Middle frontal gyrus (tissue), 1 donor: ENCODE results near the gene JADE2.
"Not testable (repeated sequence)": the region's sequence is repeated elsewhere in the genome, so short reads cannot be mapped to it uniquely, and the experiment has no call there.

Experiments
- DNase-seq: peaks from one replicate; pipeline ENCODE4 v3.0.0-alpha.2; 2015; ENCODE audit warnings: low spot score; ENCODE audit errors: extremely low spot score

Gene JADE2

GRCh38 chr5:134507452-134507851, 18.0 kb upstream of the JADE2 start:
- DNase-seq: no peak

DNA sequence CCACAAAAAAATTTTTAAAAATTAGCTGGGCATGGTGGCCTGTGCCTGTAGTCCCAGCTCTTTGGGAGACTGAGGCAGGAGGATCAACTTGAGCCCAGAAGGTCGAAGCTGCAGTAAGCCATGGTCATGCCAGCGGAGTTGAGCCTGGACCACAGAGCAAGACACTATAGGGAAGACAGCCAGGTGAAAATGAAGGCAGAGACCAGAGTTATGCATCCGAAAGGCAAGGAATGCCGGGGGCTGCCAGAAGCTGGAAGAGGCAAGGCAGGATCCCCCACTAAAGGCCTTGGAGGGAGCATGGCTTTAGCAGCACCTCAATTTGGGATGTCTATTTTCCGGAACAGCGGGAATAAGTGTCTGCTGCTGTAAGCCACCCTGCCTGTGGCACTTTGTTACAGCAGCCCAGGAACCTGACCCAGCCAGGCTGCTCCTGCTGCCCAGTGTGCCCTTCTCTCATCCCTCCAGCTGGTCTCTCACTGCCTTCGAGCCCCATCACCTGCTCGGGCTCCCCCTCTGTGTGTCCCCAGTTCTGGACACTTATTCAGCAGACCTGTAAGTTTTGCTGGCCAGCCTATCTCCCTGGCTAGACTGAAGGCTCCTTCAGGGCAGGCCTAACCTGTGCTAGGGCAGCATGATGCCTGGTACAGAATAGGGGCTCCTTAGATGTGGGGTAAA, 16.8 kb upstream of the JADE2 start:
- no peak for DNase-seq

DNA sequence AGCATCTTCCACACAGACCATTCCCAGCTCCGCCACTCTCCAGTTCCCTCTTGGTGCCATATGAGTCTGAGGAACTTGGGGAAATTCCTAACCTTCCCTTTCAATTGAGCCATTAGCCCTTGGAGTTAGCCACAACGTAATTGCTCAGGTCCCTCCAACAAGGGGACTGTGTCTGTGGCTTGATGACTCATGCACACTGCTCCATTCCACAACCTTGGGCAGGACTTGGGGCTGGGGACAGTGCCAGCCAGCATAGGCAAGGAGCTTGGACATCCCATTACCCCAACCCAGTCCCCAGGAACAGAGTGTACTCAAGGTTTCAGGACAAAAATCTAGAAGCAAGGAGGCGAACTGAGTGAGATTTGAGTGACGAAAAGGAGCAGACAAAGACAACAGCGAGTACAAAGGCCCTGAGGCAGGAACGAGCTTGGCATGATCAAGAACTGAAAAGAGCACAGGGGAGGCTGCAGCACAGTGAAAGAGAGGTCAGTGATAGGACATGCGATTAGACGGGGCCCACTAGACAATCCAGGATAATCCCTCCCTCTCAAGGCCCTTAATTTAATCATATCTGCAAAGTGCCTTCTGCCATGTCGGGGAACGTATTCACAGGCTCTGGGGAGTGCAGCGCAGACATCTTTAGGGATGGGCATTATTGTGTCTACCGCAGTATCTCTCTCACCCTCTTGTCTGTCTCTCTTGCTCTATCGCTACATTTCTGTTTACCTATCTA, 16.0 kb upstream of the JADE2 start:
- DNase-seq: no peak

DNA sequence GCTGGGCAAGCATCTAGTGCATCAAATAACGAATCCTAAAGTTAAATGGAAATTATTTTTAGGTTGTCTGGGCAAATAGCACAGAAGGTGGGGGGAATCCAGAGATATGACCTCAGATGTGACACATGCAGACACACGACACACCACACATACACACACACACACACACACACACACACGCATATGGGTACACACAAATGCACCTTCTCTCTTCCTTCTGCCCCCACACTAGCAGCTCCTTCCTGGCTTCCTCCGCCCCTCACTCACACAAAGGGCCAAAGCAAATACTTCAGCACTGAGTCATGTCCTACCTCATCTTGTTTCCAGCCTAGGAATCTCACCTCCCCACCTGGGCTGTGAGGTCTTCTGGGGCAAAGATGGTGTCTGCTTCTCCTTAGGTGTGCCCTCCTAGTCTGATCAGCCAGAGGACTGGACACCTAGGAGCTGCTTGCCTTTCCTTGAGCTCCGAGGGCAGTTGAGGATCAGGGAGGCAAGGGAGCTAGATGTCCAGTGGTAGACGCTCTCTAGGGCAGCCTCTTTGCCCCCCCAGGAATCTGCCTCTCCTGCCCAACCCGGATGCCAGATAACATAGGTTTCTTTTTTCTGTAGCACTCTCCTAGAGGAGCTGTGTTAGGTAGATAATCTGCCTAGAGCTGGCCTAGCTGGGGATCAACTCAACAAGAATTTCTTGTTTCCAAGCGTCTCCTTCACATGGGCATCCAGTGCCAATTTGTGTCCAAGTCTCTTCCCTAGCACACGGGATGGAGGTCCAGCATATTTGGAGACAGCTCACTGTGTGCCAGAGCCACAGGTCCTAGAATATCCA, 14.3 kb upstream of the JADE2 start:
- no peak for DNase-seq

DNA sequence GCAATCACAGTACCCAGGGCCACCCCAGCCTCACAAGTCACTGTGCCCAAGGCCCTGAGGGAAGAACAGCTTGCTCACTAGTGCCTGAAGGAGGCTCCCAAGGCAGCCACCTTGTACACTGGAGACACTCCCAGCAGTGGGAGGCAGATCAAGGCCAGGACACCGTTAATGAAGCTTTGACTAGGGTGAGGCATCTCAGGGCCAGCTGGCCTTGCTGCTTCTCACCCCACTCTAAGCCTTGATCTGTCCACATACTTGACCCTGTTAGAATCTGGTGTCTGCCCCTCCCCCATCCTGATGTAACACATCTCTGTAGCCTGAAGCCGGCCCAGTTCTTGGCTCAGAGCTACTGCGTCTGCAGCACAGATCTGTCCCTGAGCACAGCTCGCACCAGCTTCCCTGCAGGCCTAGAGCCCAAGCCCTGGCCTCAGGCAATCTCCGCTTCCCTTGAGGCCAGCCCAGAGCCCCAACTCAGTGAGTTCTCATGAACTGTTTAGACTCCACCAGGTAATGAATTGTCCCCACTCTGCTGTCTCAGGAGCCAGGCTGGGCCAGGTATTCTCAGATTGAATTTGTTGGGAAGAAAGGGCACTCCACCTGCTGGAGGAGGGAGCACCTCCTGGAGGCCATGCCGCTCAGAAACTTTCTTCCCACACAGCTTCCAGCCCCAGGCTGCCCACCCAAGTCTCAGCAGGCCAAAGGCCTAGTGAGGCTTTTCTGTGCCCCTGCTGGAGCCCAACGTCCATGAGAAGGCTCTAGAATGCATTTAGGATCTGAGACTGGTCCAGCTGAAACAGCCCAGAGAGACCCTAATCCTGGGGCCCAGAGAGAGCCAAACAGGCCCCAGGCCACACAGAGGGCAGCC, 13.4 kb upstream of the JADE2 start:
- no peak for DNase-seq

DNA sequence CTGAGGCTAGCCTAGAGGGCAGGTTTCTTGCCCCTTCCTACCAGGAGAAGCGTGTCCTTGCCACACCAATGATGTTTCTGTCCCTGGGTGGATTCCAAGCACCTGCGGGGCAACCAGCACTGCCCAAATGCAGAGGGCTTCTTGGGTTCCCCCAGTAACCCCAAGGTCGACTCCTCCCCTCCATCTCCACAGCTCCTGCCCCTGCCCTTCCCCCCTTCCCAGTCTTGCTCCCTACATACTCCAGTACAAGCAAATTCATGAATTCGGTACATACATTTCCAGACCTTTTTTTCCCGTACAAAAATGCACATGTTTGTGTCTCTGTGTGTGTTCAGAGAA, 12.8 kb upstream of the JADE2 start:
- no peak for DNase-seq

DNA sequence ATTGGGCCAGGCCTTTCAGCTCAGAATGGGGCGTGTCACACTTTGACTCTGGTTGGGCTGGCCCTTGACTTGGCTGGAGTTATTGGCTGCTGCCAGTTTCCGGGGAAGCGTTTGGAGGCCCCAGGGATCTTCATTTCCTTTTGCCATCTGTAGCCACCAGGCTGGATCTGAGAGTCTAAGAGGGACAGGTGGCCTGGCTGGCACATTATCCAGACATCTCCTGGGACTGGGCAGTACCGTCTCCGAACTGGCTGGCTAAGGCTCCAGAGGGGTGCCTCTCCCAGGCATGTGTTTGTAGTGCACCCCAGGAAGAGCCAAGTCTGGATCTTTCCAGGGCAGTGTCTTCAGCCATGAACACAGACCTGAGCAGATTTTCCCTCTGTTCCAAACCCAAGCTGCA, 9.7 kb upstream of the JADE2 start:
- no peak for DNase-seq

GRCh38 chr5:134516984-134517383, 8.5 kb upstream of the JADE2 start:
- not testable (repeated sequence) for DNase-seq

DNA sequence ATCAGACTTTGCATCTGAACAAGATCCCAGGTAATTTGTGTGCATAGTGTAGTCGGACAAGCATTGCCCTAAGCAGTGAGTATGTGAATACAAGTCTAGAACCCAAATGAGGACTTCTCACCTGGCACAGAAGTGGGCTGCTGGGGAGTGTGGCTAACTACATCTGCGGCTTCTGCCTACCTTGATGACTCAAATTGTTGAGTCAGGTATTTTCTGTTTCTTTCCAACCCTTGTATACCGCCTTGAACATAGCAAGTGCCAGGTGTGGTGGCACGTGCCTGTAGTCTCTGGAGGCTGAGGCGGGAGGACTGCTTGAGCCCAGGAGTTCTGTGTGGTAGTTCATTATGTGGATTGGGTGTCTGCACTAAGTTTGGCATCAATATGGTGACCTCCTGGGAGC, 7.9 kb upstream of the JADE2 start:
- no peak for DNase-seq

GRCh38 chr5:134519989-134520388, 5.5 kb upstream of the JADE2 start:
- no peak for DNase-seq

DNA sequence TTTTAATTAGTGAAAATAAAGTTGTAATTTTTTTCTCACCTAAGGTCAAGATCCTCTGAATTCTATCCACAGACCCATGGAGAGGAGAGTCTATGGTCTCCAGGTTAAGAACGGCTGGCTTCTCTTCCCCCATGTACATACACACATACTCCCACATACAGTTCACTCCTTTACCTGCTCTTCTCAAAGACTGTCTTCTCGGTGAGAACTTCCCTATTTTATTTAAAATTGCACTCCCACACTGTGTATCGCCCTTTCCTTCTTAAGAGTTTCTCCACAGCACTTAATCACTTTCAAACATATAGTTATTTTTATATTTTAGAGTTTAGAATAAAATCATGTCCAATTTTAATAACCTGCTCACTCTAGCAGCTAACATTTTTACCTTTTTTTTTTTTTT, 3.6 kb upstream of the JADE2 start:
- no peak for DNase-seq

DNA sequence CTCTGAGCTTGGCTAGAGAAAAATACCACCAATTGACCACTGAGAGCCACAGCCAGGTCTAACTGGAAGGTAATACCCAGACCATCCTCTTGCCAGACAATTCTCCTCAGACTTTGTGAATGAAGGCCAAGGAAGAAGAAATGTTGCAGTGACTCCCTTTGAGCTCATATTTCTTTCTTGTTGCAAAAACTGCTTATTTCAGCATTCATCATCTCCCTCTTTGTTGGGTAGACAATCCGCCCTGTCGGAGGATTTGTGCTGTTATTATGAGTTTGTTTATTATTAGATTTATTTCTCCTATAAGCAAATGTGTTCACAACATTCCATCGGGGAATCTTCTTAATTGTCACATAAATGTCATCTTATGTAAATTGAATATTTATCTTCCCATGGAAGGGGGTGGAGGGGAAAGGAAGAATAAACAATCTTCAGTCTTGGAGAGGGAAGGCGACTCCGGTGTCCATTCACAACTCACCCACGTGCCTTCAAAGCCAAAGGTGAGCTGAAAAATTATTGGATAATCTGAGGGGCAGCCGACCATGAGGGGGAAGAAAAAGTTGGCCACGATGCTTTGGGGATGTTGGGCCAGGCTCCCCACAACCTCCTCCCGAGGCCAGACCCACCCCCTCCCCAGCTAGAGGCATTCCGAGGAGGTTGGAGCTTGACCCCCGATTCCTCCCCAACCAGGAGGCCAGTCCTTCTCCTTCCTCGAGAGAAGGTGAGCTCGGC, 1.8 kb upstream of the JADE2 start:
- DNase-seq: no peak

DNA sequence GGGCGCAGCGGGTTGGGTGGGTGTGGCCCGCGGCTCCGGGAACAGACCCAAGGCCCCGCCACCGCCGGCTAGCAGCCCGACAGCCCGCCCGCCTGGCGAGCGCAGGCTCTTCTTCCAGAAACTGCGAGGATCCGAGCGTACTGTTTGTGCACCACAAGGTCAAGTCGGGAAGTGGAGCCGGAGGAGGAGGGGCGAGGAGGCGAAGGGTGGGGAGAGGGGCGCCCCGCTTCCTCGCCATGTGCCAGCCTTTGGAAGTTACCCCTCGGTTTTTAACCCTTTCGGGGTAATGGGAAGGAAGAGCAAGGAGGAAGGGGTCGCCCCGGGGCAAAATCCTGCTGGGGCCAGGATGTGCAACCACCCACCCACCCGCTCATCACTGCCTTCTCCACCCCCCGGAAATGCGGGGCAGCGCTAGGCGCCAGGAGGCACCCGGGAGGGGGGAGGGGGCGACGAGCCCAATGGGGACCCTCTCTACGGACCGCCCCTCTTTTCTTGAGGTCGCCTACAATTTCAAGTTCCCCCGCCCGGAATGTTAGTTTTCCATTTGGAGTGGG, 1.1 kb upstream of the JADE2 start:
- DNase-seq: peak; percentile 39

- DNase-seq: peak; percentile 20
Observed at GRCh38 chr5:134525683-134526482, 413 bp downstream of the JADE2 start.

DNA sequence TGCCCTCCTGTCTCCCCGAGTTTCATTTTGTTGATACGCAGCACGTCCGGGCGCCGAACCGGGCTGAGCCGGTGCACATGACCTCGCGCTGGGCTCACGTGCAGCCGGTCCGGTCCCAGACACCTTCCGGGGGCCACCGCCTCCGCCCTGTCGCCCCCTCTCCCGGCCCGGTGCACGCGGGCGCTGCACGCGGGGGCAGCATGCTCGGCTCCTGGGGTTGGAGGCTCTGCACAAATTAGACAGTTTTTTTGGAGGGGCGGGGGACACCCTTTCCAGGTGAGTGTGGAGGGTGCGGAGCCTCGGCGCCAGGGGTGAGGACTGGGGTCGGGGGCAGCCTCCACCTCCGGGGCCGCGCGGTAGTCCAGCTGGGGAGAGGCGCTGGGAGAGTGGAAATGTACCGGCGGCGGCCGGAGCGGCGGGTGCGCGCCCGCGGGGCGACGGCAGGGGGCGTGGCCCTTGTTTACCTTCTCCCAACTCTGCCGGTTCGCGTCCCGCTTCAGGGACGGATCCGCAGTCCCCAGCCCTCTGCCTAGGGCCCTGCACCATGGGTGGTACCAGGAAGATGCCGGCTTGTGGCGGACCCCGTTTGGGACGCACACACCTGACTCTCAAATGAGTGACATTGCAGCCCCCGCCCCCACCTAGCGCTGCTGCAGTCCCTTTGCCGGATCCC, 1.1 kb downstream of the JADE2 start:
- peak; percentile 28 for DNase-seq

DNA sequence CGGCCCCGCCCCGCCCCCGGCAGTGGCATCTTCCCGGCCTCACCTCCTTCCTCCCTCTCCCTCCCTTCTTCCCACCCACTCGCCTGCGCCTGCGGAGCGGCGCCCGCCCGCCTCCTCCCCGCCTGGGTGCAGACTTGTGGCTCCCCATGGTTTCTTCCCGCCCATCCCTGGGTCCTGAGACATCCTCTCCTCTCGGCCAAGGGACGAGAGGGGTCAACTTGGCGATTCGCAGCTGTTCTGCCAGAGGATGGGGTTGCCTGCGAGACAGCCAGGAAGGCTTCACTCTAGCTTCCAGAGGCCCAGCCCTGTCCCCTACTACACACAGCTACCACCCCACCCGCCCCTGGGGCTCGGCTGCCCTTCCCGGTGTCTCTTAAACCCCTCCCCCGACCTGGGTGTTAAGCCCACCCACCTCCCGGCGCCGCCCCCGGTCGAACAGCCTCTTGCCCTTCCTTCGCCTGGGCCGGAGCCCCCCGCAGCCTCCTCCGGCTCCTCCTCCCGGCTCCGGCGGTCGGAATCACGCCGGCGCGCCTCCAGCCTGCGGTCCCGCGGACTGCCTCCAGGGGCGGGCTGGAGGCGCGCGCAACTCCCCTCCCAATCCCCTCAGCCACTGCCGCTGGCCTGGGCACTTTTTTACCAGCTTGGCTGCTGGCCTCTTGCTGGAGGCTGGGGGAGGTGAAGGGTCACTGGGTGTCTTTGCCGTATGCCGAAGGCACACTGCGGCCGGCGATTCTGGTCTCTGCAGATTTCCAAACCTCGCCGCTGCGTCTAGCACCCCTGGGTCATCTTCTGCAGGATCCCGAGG, 1.9 kb downstream of the JADE2 start:
- DNase-seq: peak; percentile 66

DNA sequence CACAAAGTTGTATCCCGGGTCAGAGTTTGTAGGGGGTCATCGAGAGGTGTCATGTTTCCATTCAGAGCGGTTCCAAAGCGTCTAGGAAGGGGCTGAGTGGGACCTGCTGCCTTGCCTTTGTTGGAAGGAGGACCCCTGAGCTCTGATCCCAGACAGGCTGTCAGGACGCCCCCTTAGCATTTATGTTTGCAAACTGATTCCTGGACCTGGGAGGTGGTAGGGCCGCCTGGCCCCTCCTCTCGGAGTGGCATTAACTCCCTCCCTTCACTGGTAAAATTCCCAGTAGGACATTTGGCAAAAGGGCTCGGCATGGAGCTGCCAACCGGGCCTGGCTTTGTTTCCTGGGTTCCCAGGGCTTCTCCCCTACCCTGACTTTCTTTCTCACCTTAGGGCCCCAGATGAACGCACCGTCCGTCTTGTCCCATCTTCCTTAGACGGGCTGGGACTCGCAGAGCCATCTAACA, 2.5 kb downstream of the JADE2 start:
- no peak for DNase-seq

DNA sequence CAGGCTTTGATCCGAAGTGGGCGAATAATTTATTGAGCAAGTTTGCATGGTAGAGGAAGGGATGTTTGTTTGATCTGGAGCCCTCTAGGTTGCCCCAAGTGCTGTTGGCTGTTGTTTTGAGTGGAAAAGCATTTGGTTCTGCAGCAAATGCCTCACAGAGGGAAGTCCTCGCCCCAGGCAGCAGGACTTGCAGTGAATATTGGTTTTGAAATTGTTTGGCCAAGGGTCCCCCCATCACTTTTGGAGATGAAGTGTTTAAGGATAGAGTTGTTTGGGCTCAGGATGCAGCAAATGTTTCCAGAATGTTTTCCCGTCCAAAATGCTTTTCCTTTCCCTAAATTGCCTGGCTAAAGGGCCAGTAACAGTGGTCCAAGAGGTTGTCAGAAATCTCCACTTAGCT, 3.1 kb downstream of the JADE2 start:
- DNase-seq: no peak
